ENCODE measurements around the gene NPFFR2.

- no peak for TF ChIP-seq CTCF (IDR thresholded peaks at IDR 0.05)
- TF ChIP-seq POLR2A (IDR thresholded peaks at IDR 0.05), result no peak
Measured at GRCh38 chr4:72128741-72129140, 96.9 kb downstream of the NPFFR2 start.

Data from Peyer's patch (tissue), 4 donors.